Measurements from ENCODE around the gene SPG7.

GRCh38 chr16:89596061-89596689 is 88.0 kb downstream of the SPG7 start:
- no peak for TF ChIP-seq CEBPB (IDR thresholded peaks at IDR 0.05)
- no peak for TF ChIP-seq EP300 (IDR thresholded peaks at IDR 0.05; ENCODE audit: borderline replicate concordance)
- TF ChIP-seq, protein P1, sequence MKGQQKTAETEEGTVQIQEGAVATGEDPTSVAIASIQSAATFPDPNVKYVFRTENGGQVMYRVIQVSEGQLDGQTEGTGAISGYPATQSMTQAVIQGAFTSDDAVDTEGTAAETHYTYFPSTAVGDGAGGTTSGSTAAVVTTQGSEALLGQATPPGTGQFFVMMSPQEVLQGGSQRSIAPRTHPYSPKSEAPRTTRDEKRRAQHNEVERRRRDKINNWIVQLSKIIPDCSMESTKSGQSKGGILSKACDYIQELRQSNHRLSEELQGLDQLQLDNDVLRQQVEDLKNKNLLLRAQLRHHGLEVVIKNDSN (IDR thresholded peaks at IDR 0.05), result no peak
- TF ChIP-seq MAX (IDR thresholded peaks at IDR 0.05), result no peak
- TF ChIP-seq REST (IDR thresholded peaks at IDR 0.05; ENCODE audit: low read depth), result no peak

Measured in Ishikawa (cell line).